ENCODE results near the gene NQO2.

DNA sequence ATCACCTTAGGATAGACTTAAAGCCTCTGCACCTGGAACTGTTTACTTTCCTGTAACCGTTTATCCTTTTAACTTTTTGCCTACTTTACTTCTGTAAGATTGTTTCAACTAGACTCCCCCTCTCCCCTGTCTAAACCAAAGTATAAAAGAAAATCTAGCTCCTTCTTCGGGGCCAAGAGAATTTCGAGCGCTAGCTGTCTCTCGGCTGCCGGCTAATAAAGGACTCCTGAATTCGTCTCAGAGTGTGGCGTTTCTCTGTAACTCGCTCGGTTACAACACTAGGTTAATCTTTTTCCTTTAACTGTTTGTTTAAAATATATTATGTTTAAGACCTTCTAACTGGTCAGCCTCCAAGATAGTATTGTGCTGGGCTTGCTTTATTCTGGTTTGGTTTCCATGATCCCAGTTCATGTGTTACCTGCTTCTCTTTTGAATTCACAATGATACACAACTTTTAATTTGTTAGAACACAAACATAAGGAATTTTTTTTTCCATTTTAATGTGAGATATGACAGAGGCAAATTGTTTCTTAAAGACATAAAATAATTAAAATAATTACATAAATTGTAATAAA lies 8.7 kb upstream of the NQO2 start:
- TF ChIP-seq FOXA1 (IDR thresholded peaks at IDR 0.05) (no peak), TARDBP (IDR thresholded peaks at IDR 0.05) (no peak), SP1 (IDR thresholded peaks at IDR 0.05) (no peak), NFRKB (IDR thresholded peaks at IDR 0.05) (no peak), LEF1 (IDR thresholded peaks at IDR 0.05; ENCODE audit: borderline replicate concordance) (no peak), ELF4 (IDR thresholded peaks at IDR 0.05) (no peak), FOXK2 (IDR thresholded peaks at IDR 0.05) (no peak), FOXM1 (IDR thresholded peaks at IDR 0.05; ENCODE audit: borderline replicate concordance) (no peak), ARNT (IDR thresholded peaks at IDR 0.05) (no peak), SUZ12 (IDR thresholded peaks at IDR 0.05) (no peak)
